Measurements from ENCODE around the gene SYK.

GRCh38 chr9:90872835-90873294, 71.2 kb downstream of the SYK start:
- no peak for TF ChIP-seq ATF3 (IDR thresholded peaks at IDR 0.05)
- TF ChIP-seq CTCF (IDR thresholded peaks at IDR 0.05 in 2 of 3, conservative IDR thresholded peaks at IDR 0.05 in 1 of 3; ENCODE audit: borderline replicate concordance in 1 of 3, insufficient read depth in 1 of 3, low read depth in 2 of 3, low read length in 2 of 3), result no peak
- no peak for TF ChIP-seq EGR1 (IDR thresholded peaks at IDR 0.05; ENCODE audit: low read depth)
- TF ChIP-seq POLR2A (IDR thresholded peaks at IDR 0.05; ENCODE audit: borderline replicate concordance, extremely low read depth, insufficient read depth, insufficient read length), result no peak
- no peak for TF ChIP-seq EZH2phosphoT487 (IDR thresholded peaks at IDR 0.05; ENCODE audit: borderline replicate concordance)
- no peak for TF ChIP-seq EZH2 (IDR thresholded peaks at IDR 0.05)
- TF ChIP-seq MAX (IDR thresholded peaks at IDR 0.05), result no peak
- TF ChIP-seq ZNF274 (IDR thresholded peaks at IDR 0.05; ENCODE audit: low read depth, low read length), result no peak
- no peak for TF ChIP-seq POLR2AphosphoS5 (IDR thresholded peaks at IDR 0.05; ENCODE audit: low read depth, low read length)
- TF ChIP-seq RAD21 (IDR thresholded peaks at IDR 0.05; ENCODE audit: low read depth), result no peak
- TF ChIP-seq SRF (IDR thresholded peaks at IDR 0.05; ENCODE audit: low read depth), result no peak

All from HCT116 (cell line).